ENCODE measurements around the gene PIGV. TPM values are rescaled to one million over a fixed set of nuclear protein-coding genes. Genes with fewer than 3 reads are reported as not detected.
A peak's percentile ranks its signal among the peaks of the same experiment; 100 is the strongest.

PIGV gene
- total RNA-seq, 1 experiment from 2014 or later: 9.9 TPM

- Mint-ChIP-seq H3K36me3 (ENCODE audit: insufficient read depth, unreplicated experiment) (peaks cover 45% of the 10 kb centered on the region), H3K9me3 (ENCODE audit: low read depth, unreplicated experiment) (no peaks in the 10 kb centered on the region), H3K27me3 (ENCODE audit: unreplicated experiment) (no peaks in the 10 kb centered on the region), H3K27ac (ENCODE audit: unreplicated experiment) (no peak overlapping the region), H3K4me1 (ENCODE audit: low read depth, unreplicated experiment) (peaks cover 15% of the 10 kb centered on the region), H3K4me3 (ENCODE audit: low read depth, unreplicated experiment) (no peak overlapping the region)
- intact Hi-C loops (cut with micrococcal nuclease; ENCODE audit: unreplicated experiment): no loop called here
- CTCF ChIA-PET: no interaction called here
- no peak for TF ChIP-seq CTCF (IDR thresholded peaks at IDR 0.05; ENCODE audit: unreplicated experiment)
- no peak for DNase-seq
- no TSS peak for BruUV-seq (replicated peaks)
These were observed 20.0 kb upstream of the PIGV start for GRCh38 chr1:26767714-26768113.

GRCh38 chr1:26768755-26769154, 19.0 kb upstream of the PIGV start:
- CTCF ChIA-PET: no interaction called here
- Mint-ChIP-seq H3K4me1 (ENCODE audit: low read depth, unreplicated experiment) (peaks cover 15% of the 10 kb centered on the region), H3K27ac (ENCODE audit: unreplicated experiment) (no peak overlapping the region), H3K27me3 (ENCODE audit: unreplicated experiment) (no peaks in the 10 kb centered on the region), H3K9me3 (ENCODE audit: low read depth, unreplicated experiment) (no peaks in the 10 kb centered on the region), H3K36me3 (ENCODE audit: insufficient read depth, unreplicated experiment) (peaks cover 43% of the 10 kb centered on the region), H3K4me3 (ENCODE audit: low read depth, unreplicated experiment) (no peak overlapping the region)
- intact Hi-C loops (cut with micrococcal nuclease; ENCODE audit: unreplicated experiment): no loop called here
- DNase-seq: no peak
- BruUV-seq (replicated peaks): no TSS peak
- TF ChIP-seq CTCF (IDR thresholded peaks at IDR 0.05; ENCODE audit: unreplicated experiment): no peak

- no peak for DNase-seq
- TF ChIP-seq CTCF (IDR thresholded peaks at IDR 0.05; ENCODE audit: unreplicated experiment): no peak
- Mint-ChIP-seq H3K36me3 (ENCODE audit: insufficient read depth, unreplicated experiment) (peaks cover 37% of the 10 kb centered on the region), H3K27ac (ENCODE audit: unreplicated experiment) (peak overlapping the region; percentile 61), H3K4me1 (ENCODE audit: low read depth, unreplicated experiment) (peaks cover 15% of the 10 kb centered on the region), H3K27me3 (ENCODE audit: unreplicated experiment) (no peaks in the 10 kb centered on the region), H3K9me3 (ENCODE audit: low read depth, unreplicated experiment) (no peaks in the 10 kb centered on the region), H3K4me3 (ENCODE audit: low read depth, unreplicated experiment) (no peak overlapping the region)
- CTCF ChIA-PET: no interaction called here
- BruUV-seq (replicated peaks): no TSS peak
- intact Hi-C loops (cut with micrococcal nuclease; ENCODE audit: unreplicated experiment): no loop called here
These were observed 16.5 kb upstream of the PIGV start for GRCh38 chr1:26771285-26771642.

- no peaks in the 10 kb centered on the region for H3K9me3 Mint-ChIP-seq (ENCODE audit: low read depth, unreplicated experiment)
- TF ChIP-seq CTCF (IDR thresholded peaks at IDR 0.05; ENCODE audit: unreplicated experiment): no peak
- H3K36me3 Mint-ChIP-seq (ENCODE audit: insufficient read depth, unreplicated experiment): peaks cover 34% of the 10 kb centered on the region
- peak; percentile 53 for DNase-seq
- H3K27ac Mint-ChIP-seq (ENCODE audit: unreplicated experiment): peak overlapping the region; percentile 61
- intact Hi-C loops (cut with micrococcal nuclease; ENCODE audit: unreplicated experiment): no loop called here
- BruUV-seq (replicated peaks): no TSS peak
- no peak overlapping the region for H3K4me3 Mint-ChIP-seq (ENCODE audit: low read depth, unreplicated experiment)
- H3K27me3 Mint-ChIP-seq (ENCODE audit: unreplicated experiment): no peaks in the 10 kb centered on the region
- CTCF ChIA-PET: no interaction called here
- peaks cover 15% of the 10 kb centered on the region for H3K4me1 Mint-ChIP-seq (ENCODE audit: low read depth, unreplicated experiment)
These were observed 16.0 kb upstream of the PIGV start for GRCh38 chr1:26771643-26772321.
